Keratinocyte (primary cell): Measurements from ENCODE around the gene CUBN. TPM values are rescaled to one million over a fixed set of nuclear protein-coding genes. Genes with fewer than 3 reads are reported as not detected.
A peak's percentile ranks its signal among the peaks of the same experiment; 100 is the strongest.

Experiments used
- DNase-seq: peaks from one replicate; pipeline ENCODE4 v3.0.0-alpha.2; 2011; ENCODE audit warnings: low read depth, missing footprints, low spot score
- FAIRE-seq: peaks from 2 replicates; lab custom pipeline; 2011; peaks lifted over from hg19 to GRCh38; lab: Jason Lieb, UNC
- H2AFZ ChIP-seq: 2 replicates; pipeline ENCODE4 v1.6.0; 2012; ENCODE audit warnings: low read length, control low read depth, inconsistent platforms; ENCODE audit not compliant: control insufficient read depth
- H3K27ac ChIP-seq: 2 replicates; pipeline ENCODE4 v1.5.1; 2011; ENCODE audit warnings: low read length; ENCODE audit not compliant: control insufficient read depth, insufficient read depth
- H3K27me3 ChIP-seq: 3 replicates; pipeline ENCODE4 v1.6.0; 2011; ENCODE audit warnings: low read length; ENCODE audit not compliant: control insufficient read depth, insufficient read depth; ENCODE audit errors: extremely low read depth
- H3K36me3 ChIP-seq, 2 experiments: 2 replicates in 1 of 2; 3 replicates in 1 of 2; pipeline ENCODE4 v1.5.1; 2011; ENCODE audit warnings: low read length in 2 of 2, mild to moderate bottlenecking in 1 of 2; ENCODE audit not compliant: control insufficient read depth in 2 of 2, insufficient read depth in 2 of 2; ENCODE audit errors: extremely low read depth in 1 of 2
- H3K4me1 ChIP-seq: 3 replicates; pipeline ENCODE4 v1.5.1; 2011; ENCODE audit warnings: low read length; ENCODE audit not compliant: control insufficient read depth, insufficient read depth; ENCODE audit errors: extremely low read depth
- H3K4me2 ChIP-seq: 3 replicates; pipeline ENCODE4 v1.6.0; 2011; ENCODE audit warnings: low read depth, low read length; ENCODE audit not compliant: control insufficient read depth, insufficient read depth; ENCODE audit errors: extremely low read depth
- H3K4me3 ChIP-seq, 3 experiments: fragments of 200-600 bp in 1 of 3; sonication (generic) in 1 of 3; 2 replicates in 2 of 3; 3 replicates in 1 of 3; pipeline ENCODE4 v1.5.1; 2011 to 2016; ENCODE audit warnings: low read length in 3 of 3, mild to moderate bottlenecking in 3 of 3, control low read depth in 2 of 3, inconsistent platforms in 1 of 3, low read depth in 1 of 3, mixed read lengths in 1 of 3, mixed run types in 1 of 3, moderate library complexity in 1 of 3; ENCODE audit not compliant: control insufficient read depth in 2 of 3, insufficient read depth in 2 of 3; ENCODE audit errors: extremely low read depth in 1 of 3
- H3K79me2 ChIP-seq: 2 replicates; pipeline ENCODE4 v1.6.0; 2012; ENCODE audit warnings: low read length; ENCODE audit not compliant: control insufficient read depth, insufficient read depth
- H3K9ac ChIP-seq: 3 replicates; pipeline ENCODE4 v1.6.0; 2011; ENCODE audit warnings: low read length; ENCODE audit not compliant: control insufficient read depth, insufficient read depth; ENCODE audit errors: extremely low read depth
- H3K9me1 ChIP-seq: 3 replicates; pipeline ENCODE4 v1.6.0; 2011; ENCODE audit warnings: low read length; ENCODE audit not compliant: control insufficient read depth, insufficient read depth; ENCODE audit errors: extremely low read depth
- H3K9me3 ChIP-seq: 2 replicates; pipeline ENCODE4 v1.5.1; 2012; ENCODE audit warnings: low read depth, low read length; ENCODE audit not compliant: control insufficient read depth
- H4K20me1 ChIP-seq: 3 replicates; pipeline ENCODE4 v1.6.0; 2011; ENCODE audit warnings: low read length; ENCODE audit not compliant: control insufficient read depth, insufficient read depth; ENCODE audit errors: extremely low read depth
- CTCF ChIP-seq, 3 experiments: IDR thresholded peaks in 1 of 3; conservative IDR thresholded peaks in 1 of 3; optimal IDR thresholded peaks in 1 of 3; 2 replicates in 2 of 3; 3 replicates in 1 of 3; pipeline versions ENCODE3 to v1.5.1; 2011; ENCODE audit warnings: low read length in 3 of 3, mild to moderate bottlenecking in 3 of 3, moderate library complexity in 2 of 3, control low read depth in 1 of 3, inconsistent platforms in 1 of 3; ENCODE audit not compliant: insufficient read depth in 2 of 3; ENCODE audit errors: extremely low read depth in 1 of 3
- EZH2 ChIP-seq: IDR thresholded peaks from one replicate; pipeline ENCODE4 v1.6.1; 2012; ENCODE audit warnings: inconsistent platforms, mild to moderate bottlenecking, low read length, moderate library complexity
- dilution Hi-C: fragments of 300-500 bp; cut with MboI; formaldehyde crosslinking; loops from one replicate; pipeline ENCODE4 v1.7.0; 2020; ENCODE audit warnings: low sequenced_read_pairs; ENCODE audit not compliant: extremely low pct_ligation_motif_present
- polyA plus RNA-seq, 5 experiments: library from polyadenylated mRNA; depleted of rRNA in 3 of 5; stranded (reverse) in 3 of 5; stranded (forward) in 1 of 5; unstranded in 1 of 5; fragments of >200 nt; gene quantifications; 1 replicate in 1 of 5; 2 replicates in 3 of 5; 3 replicates in 1 of 5; pipeline versions ENCODE4 v1.2.1 to v1.2.3, GENCODE V29; 2011 to 2012; ENCODE audit warnings: missing spikeins in 2 of 5, low read depth in 1 of 5, low replicate concordance in 1 of 5

The CUBN gene
- polyA plus RNA-seq, 1 donor (not counting 4 experiments of a cell fraction or from before 2014, with no cell fraction given), result 0.07 TPM

GRCh38 chr10:17029239-17029580 is 100.4 kb downstream of the CUBN start:
- dilution Hi-C loops, result no loop called here
- no peaks in the 10 kb centered on the region for H4K20me1 ChIP-seq
- no peak overlapping the region for H3K9ac ChIP-seq
- DNase-seq, result no peak
- H3K36me3 ChIP-seq, result no peaks in the 10 kb centered on the region
- no peaks in the 10 kb centered on the region for H3K9me3 ChIP-seq
- TF ChIP-seq CTCF (optimal IDR thresholded peaks at IDR 0.05 in 1 of 3, IDR thresholded peaks at IDR 0.05 in 1 of 3, conservative IDR thresholded peaks at IDR 0.05 in 1 of 3; ENCODE audit: extremely low read depth in 1 of 3, insufficient read depth in 2 of 3, low read length in 3 of 3) (no peak), EZH2 (no peak)
- FAIRE-seq, result no peak
- no peak overlapping the region for H3K27ac ChIP-seq
- H3K27me3 ChIP-seq, result no peaks in the 10 kb centered on the region
- H3K4me2 ChIP-seq, result peak overlapping the region; percentile 49
- peak overlapping the region in 1 of 3 experiments; percentile 20 for H3K4me3 ChIP-seq
- no peaks in the 10 kb centered on the region for H3K79me2 ChIP-seq
- no peak overlapping the region for H2AFZ ChIP-seq
- H3K4me1 ChIP-seq, result peaks cover 34% of the 10 kb centered on the region
- H3K9me1 ChIP-seq, result no peaks in the 10 kb centered on the region

- TF ChIP-seq EZH2 (no peak), CTCF (optimal IDR thresholded peaks at IDR 0.05 in 1 of 3, IDR thresholded peaks at IDR 0.05 in 1 of 3, conservative IDR thresholded peaks at IDR 0.05 in 1 of 3; ENCODE audit: extremely low read depth in 1 of 3, insufficient read depth in 2 of 3, low read length in 3 of 3) (no peak)
- no peak overlapping the region for H3K27ac ChIP-seq
- no peaks in the 10 kb centered on the region for H3K9me1 ChIP-seq
- dilution Hi-C loops, result no loop called here
- H3K4me3 ChIP-seq, result no peak overlapping the region
- no peaks in the 10 kb centered on the region for H3K79me2 ChIP-seq
- no peaks in the 10 kb centered on the region for H3K9me3 ChIP-seq
- FAIRE-seq (no peak), DNase-seq (no peak)
- H4K20me1 ChIP-seq, result no peaks in the 10 kb centered on the region
- no peak overlapping the region for H2AFZ ChIP-seq
- H3K4me1 ChIP-seq, result peaks cover 38% of the 10 kb centered on the region
- H3K9ac ChIP-seq, result no peak overlapping the region
- H3K36me3 ChIP-seq, result no peaks in the 10 kb centered on the region
- H3K4me2 ChIP-seq, result no peak overlapping the region
- H3K27me3 ChIP-seq, result no peaks in the 10 kb centered on the region
Observed at GRCh38 chr10:17028798-17029197, 100.8 kb downstream of the CUBN start.
